GM19463 (cell line): ENCODE data around the gene LRRC47.
"Not testable (repeated sequence)": the region's sequence is repeated elsewhere in the genome, so short reads cannot be mapped to it uniquely, and the experiment has no call there.

Experiments
- ATAC-seq: cut with Tn5 transposase; IDR thresholded peaks from one replicate; pipeline ENCODE4 v1.9.1; 2021; ENCODE audit warnings: mild to moderate bottlenecking, moderate library complexity; ENCODE audit not compliant: unreplicated experiment

The LRRC47 gene

GRCh38 chr1:3816331-3817137, 20.2 kb upstream of the LRRC47 start:
- ATAC-seq = no peak

GRCh38 chr1:3814771-3815561, 18.7 kb upstream of the LRRC47 start:
- ATAC-seq = no peak

- no peak for ATAC-seq
Measured at GRCh38 chr1:3814065-3814464, 17.8 kb upstream of the LRRC47 start.

GRCh38 chr1:3811595-3811911, 15.3 kb upstream of the LRRC47 start:
- no peak for ATAC-seq

GRCh38 chr1:3810149-3810761, 14.0 kb upstream of the LRRC47 start:
- ATAC-seq = not testable (repeated sequence)

- ATAC-seq = no peak
Measured at GRCh38 chr1:3809680-3810079, 13.4 kb upstream of the LRRC47 start.

GRCh38 chr1:3807769-3808168, 11.5 kb upstream of the LRRC47 start:
- no peak for ATAC-seq

GRCh38 chr1:3805038-3805437, 8.7 kb upstream of the LRRC47 start:
- no peak for ATAC-seq

GRCh38 chr1:3804627-3804944, 8.3 kb upstream of the LRRC47 start:
- not testable (repeated sequence) for ATAC-seq

GRCh38 chr1:3803905-3804626, 7.8 kb upstream of the LRRC47 start:
- no peak for ATAC-seq

GRCh38 chr1:3800795-3801194, 4.5 kb upstream of the LRRC47 start:
- not testable (repeated sequence) for ATAC-seq

GRCh38 chr1:3799976-3800685, 3.8 kb upstream of the LRRC47 start:
- ATAC-seq = no peak

GRCh38 chr1:3795453-3796214, 664 bp downstream of the LRRC47 start:
- ATAC-seq = peak; percentile 6

- no peak for ATAC-seq
Measured at GRCh38 chr1:3790952-3791351, 5.3 kb downstream of the LRRC47 start.

- ATAC-seq = no peak
Measured at GRCh38 chr1:3790500-3790923, 5.8 kb downstream of the LRRC47 start.

GRCh38 chr1:3789421-3790300, 6.6 kb downstream of the LRRC47 start:
- ATAC-seq = no peak

GRCh38 chr1:3788756-3789420, 7.4 kb downstream of the LRRC47 start:
- no peak for ATAC-seq
